NCI-H82 treated with DMSO at 0.1 percent for 48 hours (cell line): ENCODE results near the gene MYOZ2.
"Not testable (repeated sequence)": the region's sequence is repeated elsewhere in the genome, so short reads cannot be mapped to it uniquely, and the experiment has no call there.

Experiments
- DNase-seq: peaks from one replicate; lab custom pipeline; 2025; ENCODE audit not compliant: unreplicated experiment; lab: John Stamatoyannopoulos, UW

The MYOZ2 gene

DNA sequence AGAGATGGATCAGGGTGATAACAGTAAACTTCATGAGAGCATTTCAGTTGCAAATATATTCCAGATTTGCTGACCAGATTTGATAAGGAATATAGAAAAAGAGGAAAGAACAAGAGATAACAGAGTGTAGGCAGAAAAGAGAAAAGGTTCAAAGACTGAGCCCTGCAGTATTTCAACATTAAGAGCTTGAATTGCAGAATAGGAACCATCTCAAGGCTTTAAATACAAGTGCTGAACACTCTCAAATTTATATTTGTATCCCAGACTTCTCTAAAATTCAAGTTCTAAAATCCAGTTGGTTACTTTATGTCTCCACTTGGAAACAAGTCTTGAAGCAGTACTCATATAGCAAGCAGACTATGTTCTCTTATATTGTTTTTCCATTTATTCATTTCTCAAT is 9.7 kb upstream of the MYOZ2 start:
- no peak for DNase-seq

DNA sequence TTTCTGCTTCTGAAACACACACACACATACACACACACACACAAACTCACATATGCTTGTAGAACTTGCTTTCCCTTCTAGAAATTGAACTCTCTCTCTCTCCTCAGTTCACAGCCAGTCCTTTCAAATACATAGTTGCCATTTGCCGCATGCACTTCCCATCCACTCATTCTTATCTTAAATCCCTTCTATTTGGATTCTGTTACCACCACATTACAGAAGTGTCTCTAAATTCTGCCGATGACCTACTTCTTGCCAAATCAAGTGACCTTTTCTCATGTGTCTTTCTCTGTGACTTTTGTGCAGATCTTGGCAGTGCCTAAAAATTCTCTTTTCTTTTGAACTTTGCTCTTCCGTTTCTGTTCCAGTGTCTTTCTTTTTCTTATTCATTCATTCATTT is 7.5 kb upstream of the MYOZ2 start:
- no peak for DNase-seq

DNA sequence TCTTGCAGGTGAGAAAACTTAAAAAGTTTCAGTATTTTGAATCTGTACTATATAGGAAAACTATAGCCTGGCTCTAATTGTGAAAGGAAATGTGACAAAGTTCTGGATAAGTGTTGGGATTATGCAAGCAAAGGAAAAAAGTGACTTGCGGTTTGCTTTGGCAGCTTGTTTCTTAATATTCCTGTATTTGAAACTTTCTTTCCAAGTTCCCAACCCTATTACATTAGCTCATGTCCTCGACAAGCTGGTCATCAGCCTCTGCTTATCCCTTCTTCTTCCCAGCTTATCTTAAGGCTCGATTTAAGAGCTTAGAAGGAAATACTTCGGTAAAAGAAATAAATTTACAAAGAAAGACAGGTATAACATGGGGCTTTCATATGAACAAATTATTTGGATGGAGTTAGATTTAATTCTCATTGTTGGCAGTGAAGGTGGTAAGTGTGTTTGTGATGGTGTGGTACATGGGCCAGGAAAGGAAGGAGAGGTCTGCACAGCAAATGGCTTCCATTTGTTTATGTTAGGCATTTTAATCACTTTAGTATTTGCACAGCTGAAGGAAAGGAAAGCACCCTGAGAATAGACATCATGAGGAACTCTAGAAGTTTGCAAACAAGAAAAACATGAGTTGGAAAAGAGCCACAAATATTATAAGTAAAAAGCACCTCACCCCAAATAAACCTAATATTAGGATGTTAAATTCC is 5.1 kb upstream of the MYOZ2 start:
- no peak for DNase-seq

DNA sequence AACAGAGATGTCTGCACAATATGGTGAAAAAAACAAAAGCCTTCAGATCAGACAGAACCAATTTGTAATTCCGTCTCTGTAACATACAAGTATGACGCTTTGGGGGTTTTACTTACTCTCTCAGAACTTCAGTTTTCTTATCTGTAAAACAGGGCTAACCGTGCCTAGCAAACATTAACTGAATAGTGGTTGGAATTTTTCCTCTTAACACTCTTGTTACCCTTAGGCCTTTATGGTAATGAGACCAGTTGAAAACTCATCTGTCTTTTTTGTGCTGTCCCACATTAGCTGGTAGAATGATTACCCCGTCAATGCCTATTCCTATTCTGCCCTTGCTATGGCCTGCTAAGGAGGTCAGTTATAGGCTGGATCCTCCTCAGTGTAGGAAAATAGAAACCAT is 4.5 kb upstream of the MYOZ2 start:
- no peak for DNase-seq

DNA sequence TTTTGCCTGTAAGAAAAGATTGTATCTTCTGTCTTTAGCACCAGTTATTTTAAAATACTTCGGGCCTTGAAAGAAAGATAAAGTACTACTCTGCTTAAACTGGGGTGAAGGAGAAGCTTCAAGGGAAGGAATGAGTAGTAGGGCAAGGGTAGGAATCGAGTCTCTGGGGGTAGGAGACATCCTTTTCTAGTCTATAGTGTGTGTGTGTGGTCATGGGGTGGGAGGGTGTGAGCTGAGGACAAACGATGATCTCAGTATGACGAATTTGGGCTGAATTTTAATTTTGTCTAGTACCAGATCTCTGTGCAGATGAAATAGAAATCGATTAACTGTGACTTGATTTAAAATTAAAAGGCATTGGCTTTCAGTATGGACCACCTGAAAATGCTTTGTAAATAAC is 3.3 kb upstream of the MYOZ2 start:
- no peak for DNase-seq

DNA sequence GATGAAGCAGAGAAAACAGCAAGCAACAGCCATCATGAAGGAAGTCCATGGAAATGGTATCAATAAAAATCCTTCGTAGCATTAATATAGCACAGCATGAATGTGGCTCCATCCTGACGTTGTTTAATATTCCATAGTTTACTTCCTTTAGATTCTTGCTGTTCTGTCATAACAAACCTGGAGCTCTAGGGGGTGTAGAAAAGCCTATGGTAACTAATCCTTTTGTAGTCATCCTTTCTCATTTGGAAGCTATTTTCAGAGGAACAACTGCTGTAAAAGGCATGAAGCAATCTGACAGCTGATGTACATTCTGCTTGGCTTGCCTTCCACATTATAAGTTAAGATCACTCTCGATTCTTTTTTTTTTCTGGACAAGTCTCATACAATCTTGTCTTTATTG is 914 bp downstream of the MYOZ2 start:
- DNase-seq = no peak

DNA sequence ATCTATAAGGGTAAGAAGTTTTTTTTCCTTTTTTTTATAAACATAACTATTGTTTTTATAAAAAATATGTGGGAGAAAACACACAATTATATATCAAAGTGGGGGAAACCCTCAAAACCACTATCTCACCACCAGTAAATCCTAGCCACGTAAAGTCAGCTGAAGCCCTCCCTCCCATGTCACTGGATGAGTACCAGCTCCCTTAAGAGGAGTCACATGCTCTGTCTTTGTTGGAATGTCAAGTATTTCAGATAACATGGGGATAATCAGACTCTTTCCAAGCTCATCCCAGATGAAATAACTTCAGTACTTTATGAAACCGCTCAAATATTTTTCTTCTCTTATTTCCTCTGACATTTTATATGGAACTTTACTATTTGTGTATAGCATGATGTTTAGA is 2.4 kb downstream of the MYOZ2 start:
- DNase-seq = no peak

DNA sequence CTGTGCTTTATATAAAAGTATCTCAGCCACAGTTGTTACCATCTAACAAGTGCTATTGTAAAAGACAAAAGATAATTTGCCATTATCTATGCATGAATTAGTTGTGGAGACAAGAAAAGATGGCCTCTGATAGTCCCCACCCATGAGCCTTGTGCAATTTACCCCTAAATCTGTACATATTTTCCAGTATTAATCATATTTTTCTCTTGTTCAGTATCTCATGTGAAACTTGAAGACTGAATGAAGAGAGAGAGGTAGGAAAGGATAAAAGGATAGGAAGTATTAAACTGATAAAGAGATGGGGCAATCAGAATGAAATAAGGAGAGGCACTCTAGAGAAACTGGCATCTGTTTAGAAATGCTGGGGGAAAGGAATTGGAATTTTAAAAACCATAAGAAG is 3.7 kb downstream of the MYOZ2 start:
- DNase-seq = no peak

DNA sequence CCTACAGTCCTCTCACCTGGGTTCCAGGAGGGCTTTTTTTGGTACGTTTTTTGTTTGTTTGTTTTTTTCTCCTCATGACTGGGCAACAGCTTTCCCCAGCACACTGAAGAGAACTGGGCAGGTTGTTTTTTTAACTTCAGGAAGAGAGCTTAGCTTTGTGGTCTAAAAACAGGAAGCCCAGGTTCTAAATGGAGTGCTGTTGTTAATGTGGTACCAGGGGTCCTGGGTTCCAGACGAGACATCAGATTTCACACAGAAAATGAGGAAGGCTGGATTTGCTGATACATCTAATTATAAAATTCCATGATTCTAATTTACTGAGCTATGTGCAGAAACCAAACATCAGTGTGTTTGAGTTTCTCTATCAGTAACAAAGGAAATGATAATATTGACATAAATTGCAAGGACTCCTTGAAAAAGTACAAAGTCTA is 4.2 kb downstream of the MYOZ2 start:
- DNase-seq = no peak

DNA sequence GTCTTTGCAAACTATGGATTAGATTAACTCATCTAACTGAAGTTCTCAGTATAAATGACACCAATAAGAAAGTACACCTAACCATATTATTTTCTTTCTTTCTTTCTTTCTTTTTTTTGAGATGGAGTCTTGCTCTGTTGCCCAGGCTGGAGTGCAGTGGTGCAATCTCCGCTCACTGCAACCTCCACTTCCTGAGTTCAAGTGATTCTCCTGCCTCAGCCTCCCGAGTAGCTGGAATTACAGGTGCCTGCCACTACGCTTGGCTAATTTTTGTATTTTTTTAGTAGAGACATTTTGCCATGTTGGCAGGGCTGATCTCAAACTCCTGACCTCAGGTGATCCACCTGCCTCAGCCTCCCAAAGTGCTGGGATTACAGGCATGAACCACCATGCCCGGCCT is 5.7 kb downstream of the MYOZ2 start:
- not testable (repeated sequence) for DNase-seq

DNA sequence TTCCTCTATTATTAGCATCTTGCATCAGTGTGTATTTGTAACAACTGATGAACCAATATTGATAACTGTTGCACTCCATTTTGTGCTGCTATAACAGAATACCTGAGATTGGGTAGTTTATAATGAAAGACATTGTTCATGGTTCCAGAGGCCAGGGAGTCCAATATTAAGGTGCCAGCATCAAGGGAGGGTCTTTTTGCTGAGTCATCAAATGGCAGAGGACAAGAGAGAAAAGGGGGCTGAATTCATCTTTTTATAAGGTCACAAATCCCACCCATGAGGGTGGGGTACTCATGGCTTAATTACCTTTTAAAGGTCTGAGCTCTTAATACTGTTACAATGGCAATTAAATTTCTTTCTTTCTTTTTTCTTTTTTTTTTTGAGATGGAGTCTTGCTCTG is 7.2 kb downstream of the MYOZ2 start:
- DNase-seq = no peak

DNA sequence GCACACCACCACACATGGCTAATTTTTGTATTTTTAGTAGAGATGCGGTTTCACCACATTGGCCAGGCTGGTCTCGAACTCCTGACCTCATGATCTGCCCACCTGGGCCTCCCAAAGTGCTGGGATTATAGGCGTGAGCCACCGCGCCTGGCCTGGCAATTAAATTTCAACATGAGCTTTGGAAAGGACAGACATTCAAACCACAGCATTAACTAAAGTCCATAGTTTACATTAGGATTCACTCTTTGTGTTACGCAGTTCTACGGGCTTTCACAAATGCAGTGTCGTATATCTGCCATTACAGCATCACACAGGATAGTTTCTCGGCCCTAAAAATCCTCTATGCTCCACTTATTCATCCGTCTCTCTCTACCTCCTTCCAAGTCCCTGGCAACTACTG is 7.7 kb downstream of the MYOZ2 start:
- DNase-seq = not testable (repeated sequence)

DNA sequence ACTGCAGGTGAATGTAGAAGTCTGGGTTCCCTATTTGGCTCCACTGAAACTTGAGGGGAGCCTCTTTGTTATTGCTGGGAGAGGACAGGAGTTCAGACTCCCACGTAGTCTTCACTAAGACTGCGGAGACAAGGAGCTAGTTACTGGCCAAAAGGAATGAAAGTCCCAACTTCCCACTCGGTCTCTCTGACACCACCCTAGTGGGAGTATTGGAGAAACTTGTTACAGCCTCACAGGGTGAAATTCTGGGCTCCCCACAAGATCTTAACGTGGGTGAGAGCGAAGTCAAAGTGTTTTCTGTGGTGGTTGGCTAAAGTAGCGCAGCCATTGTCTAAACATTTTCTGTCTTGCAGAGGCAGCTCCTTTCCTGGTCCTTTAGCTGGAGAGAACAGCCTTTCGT is 13.5 kb downstream of the MYOZ2 start:
- no peak for DNase-seq

DNA sequence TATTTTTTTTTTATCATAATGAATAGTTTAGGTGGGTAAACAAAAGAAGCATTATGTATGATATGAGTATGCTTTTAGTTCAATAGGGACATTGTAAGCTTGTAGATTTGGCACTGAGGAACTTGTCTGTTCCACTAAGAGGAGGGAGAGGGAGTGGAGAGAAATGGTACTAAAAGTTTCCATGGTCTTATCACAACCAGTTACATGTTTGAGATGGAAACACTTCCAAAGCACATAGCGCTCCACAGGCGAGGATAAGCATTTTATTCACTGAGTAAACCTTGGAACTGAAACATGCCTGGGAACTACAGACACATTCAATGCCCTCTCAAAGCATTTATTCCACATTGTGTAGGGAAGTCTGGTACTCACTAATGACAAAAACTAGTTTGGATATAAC is 15.5 kb downstream of the MYOZ2 start:
- no peak for DNase-seq

DNA sequence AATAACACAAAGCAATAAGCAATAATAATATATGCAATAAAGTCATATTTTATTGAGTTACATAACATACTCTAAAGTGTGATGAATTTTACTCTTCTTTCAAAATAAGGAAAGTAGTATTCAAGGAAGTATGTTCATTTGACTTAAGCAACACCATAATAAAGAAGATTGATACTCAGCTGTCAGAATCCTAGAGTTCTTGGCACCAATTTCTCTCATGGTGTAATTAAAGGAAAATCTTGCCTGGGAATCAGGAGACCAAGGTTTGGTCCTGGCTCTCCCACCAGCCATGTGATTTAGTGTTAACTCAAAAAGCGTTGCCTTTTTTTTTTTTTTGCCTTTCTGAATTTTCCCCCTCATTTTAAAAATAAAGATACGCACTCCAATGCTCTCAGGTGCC is 17.1 kb downstream of the MYOZ2 start:
- no peak for DNase-seq

DNA sequence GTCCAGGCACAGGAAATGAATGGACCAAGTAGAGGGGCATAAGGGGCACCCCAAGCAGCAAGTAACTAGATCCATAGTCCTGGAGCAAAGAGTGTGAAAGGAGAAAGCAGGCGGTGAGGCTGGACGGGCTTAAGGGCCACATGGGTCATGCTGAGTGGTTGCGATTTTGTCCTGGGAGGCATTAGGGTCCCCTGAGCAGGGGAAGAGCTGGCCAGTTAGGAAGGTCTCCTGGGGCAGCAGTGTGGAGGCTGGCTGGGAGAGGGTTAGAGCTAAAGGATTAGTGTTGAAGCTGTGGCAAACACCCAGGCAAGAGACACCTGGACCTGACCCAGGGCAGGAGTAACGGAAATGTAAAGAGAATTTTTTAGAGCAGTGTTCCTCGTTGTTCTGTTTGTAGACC is 26.5 kb downstream of the MYOZ2 start:
- no peak for DNase-seq

DNA sequence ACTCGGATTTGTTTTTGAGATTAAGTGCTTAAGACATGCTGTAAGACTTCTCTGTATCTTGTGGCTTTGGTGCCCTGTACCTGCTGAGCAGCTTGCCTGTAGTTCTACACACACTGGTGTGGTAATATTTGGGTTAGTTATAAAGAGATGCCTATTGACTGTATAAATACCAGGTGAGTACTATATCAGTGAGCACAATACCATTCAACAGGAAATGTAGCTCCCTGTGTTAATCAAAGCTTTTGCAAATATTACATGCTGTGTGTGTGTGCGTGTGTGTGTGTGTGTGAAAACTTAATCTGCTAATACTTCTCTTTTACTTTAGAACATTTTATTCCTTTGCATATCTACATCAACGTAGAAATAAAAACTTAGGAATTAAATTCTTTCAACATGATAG is 30.1 kb downstream of the MYOZ2 start:
- DNase-seq = no peak

DNA sequence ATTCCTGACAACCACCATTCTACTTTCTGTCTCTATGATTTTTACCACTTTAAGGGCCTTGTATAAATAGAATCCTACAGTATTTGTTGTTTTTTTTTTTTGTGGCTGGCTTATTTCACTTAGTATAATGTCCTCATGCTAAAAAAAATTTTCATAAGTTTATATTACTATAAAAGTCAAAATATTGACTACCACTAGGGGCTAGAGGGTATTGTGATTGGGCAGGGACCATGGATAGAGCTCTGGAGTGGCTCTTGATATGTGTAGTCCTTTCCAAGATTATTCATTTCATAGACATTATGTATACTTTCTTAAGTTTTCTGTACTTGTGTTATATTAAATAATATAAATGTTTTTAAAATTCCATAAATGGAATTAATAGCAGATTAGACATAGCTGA is 34.6 kb downstream of the MYOZ2 start:
- no peak for DNase-seq

DNA sequence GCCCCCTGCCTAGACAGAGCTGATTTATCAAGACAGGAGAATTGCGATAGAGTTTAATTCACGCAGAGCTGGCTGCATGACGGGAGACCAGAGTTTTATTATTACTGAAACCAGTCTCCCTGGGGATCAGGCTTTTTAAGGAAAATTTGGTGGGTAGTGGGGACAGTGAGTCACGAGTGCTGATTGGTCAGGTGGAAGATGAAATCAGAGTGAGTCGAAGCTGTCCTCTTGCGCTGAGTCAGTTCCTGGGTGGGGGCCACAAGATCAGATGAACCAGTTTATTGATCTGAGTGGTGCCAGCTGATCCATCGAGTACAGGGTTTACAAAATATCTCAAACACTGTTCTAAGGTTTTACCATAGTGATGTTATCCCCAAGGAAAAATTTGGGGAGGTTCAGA is 36.6 kb downstream of the MYOZ2 start:
- DNase-seq = no peak

DNA sequence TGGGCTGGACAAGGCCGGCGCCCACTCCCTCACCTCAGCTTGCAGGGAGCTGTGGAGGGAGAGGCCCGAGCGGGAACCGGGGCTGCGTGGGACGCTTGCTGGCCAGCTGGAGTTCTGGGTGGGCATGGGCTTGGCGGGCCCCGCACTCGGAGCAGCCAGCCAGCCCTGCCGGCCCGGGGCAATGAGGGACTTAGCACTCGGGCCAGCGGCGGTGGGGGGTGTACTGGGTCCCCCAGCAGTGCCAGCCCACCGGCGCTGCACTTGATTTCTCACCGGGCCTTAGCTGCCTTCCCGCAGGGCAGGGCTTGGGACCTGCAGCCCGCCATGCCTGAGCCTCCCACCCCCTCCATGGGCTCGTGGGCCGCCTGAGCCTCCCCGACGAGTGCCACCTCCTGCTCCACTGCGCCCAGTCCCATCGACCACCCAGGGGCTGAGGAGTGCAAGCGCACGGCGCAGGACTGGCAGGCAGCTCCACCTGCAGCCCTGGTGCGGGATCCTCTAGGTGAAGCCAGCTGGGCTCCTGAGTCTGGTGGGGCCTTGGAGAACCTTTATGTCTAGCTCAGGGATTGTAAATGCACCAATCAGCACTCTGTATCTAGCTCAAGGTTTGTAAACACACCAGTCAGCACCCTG is 38.2 kb downstream of the MYOZ2 start:
- DNase-seq = not testable (repeated sequence)

DNA sequence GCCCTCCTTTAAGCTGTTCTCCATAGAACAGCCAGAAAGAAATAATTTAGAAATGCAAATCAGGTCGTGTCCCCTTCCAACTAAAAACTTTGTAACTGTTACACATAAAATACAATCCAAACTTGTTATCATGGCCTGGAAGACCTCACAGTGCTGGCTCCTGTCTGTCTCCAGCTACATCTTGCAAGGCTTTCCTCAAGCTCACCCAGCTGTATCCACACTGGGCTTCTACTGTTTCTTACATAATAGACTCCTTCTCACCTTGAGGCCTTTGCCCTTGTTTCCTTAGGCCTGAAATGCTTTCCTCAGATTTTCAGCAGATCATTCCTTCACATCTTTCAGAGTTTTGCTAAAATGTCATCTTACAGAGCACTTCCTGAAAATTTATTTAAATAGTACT is 43.4 kb downstream of the MYOZ2 start:
- no peak for DNase-seq

DNA sequence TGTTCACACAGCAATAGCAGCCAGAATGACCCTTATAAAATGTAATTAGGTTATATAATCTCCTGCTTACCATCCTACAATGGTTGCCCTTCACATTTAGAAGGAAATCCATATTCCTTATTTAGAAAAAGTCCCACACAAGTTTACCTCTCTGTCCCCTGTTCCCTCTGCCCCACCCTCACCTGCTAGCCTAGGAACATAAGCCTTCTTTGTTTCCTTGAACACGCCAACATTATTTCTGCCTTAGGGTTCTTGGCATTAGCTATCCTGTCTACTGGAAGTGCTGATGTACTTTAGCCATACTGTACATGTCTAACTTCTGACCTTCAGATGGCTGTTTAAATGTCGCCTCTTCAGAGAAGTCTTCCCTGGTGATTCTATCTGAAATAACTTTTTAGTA is 48.5 kb downstream of the MYOZ2 start:
- DNase-seq = no peak

DNA sequence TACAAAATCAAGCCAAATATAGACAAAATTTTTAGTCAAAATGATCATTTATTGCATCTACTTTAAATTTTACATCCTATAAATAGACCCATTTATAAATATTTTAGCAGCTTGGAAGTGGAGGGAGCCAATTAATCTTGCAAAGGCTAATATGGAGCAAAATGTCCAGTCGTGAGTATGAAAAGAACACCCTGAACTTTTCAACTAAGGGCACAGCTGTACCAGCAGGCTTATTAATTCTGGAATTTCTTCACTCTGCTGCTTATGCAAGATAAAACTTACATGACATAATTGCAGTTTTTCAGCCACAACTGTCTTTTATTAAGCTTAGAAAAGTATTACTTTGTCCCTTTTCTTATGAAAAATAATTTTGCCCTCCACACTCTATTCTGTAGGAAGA is 54.0 kb downstream of the MYOZ2 start:
- no peak for DNase-seq
